HG03565 (cell line): ENCODE measurements around the gene PDGFD.
"Not testable (repeated sequence)": the region's sequence is repeated elsewhere in the genome, so short reads cannot be mapped to it uniquely, and the experiment has no call there.

Source experiments
- ATAC-seq: cut with Tn5 transposase; IDR thresholded peaks from one replicate; pipeline ENCODE4 v1.9.1; 2021; ENCODE audit warnings: mild to moderate bottlenecking, moderate library complexity; ENCODE audit not compliant: unreplicated experiment

The PDGFD gene

DNA sequence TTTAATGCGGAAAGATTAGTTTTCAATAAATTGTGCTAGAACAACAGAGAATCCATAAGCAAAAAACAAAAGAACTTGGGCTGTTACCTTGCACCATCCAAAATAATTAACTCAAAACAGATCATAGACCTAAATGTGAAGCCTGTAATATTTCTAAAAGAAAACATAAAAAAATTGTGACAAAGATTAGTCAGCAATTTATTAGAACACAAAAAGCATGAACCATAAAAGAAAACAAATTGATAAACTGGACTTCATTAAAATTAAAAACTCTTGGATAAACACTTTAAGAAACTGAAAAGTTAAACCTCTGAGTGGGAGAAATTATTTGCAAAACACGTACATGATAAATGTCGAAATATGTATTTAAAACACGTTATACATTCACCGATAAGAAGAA lies 106.0 kb downstream of the PDGFD start:
- ATAC-seq: no peak

DNA sequence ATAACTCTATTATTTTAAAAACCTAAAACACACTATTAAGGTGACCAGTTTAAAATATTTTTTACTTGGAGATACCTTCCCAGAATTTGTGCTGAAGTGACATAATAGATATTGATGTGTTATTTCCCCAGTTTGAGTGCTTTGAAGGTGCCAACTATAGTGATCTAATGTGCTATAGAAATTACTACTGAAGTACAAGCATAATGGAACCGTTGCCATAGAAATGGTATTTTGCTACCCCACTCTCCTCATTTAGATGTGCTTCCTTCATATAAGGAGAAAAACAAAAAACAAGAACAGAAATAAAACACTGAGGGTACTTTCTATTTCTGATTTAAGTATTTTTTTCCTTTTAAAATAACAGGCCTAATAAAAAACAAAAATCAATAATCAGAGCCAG lies 108.4 kb downstream of the PDGFD start:
- no peak for ATAC-seq

DNA sequence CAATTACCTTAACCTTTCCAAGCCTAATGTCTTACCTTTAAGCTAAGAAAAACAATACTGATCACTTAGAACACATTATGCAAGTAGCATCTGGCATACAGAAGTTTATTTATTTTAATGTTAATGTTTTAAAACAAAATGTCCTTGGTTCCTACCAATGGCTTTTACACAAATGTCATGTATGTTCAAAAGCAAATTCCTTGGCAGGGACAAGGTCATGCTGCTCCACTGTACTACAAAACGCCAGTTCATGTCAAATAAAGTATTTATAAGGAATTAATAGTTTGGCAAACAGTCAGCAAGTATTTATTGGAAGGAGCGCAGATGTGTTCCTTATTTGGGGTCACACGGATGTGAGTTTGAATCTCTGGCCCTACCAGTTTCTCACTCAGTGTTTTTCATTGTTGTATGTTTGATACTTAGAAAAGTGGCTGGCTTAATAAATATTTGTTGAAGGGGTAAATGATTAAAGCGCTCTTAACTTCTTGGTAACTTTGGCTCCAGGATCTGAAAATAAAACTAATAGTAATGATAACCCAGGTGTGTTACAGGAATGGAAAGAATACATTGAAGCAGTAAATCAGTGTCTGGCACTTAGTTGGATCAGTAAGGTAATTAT lies 108.9 kb downstream of the PDGFD start:
- ATAC-seq: no peak

DNA sequence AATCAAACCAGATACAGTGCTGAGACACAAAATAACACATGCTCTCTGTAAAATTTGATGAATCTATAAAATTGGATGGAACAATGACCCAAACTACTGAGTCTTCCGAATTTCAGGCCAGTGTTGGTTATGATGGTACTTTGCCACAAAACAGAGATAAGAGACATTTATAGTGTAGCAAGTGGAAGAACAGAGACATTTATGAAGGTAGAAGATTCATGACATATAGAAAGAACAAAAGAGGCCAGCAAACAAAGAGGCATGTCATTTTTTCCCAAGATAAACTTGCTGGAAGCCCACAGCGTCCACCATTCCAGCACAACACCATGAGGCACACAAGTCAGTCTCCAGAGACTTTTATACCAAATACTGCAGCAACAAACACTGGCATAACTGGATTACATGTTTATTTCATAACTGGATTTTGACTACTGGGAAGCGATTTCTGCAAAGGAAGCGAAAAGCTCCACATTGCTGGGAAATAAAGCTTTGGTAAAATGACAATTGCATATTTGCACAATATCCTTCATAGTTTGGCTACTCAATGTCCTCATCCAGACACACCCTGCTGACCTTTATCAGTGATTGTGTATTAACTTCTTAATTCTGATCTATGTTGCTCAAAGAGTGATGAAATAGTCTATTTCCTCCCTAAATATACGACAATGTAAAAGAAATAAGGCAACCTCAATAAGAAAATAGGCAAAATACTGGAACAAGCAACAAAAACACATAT lies 110.0 kb downstream of the PDGFD start:
- ATAC-seq: no peak

DNA sequence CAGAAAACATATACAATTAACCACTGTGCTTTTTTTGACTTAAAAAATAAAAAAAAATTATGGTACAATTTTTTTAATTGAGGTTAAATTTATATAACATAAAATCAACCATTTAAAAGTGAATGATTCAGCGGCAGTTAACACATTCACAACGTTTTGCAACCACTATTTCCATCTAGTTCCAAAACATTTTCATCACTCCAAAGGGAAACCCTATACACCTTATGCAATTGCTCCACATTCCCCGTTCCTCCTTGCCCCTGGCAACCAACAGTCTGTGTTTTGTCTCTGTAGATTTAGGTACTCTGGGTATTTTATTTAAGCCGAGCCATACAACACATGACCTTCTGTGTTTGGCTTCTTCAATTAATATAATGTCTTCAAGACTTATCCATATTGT lies 112.2 kb downstream of the PDGFD start:
- no peak for ATAC-seq

DNA sequence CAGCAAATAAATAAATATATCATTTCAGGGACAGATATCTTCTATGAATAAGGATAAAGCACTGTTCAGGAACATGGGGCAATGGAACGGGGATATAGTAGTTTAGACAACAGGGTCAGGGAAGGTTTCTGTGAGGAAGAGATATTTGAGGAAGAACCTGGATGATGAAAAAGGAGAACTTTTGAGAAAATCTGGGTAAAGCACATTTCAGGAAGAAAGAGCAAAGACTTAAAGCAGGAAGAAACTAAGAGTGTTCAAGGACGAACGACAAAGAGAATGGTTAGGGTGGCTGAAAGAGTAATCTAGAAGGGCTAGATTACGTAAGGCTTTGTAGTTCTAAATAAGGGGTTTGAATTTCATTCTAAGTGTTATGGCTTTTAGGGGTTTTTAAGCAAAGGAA lies 114.8 kb downstream of the PDGFD start:
- no peak for ATAC-seq

DNA sequence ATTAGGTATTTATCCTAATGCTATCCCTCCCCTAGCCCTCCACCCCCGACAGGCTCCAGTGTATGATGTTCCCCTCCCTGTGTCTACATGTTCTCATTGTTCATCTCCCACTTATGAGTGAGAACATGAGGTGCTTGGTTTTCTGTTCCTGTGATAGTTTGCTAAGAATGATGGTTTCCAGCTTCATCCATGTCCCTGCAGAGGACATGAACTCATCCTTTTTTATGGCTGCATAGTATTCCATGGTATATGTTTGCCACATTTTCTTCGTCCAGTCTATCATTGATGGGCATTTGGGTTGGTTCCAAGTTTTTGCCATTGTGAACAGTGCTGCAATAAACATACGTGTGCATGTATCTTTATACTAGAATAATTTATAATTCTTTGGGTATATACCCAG lies 117.1 kb downstream of the PDGFD start:
- ATAC-seq: not testable (repeated sequence)

DNA sequence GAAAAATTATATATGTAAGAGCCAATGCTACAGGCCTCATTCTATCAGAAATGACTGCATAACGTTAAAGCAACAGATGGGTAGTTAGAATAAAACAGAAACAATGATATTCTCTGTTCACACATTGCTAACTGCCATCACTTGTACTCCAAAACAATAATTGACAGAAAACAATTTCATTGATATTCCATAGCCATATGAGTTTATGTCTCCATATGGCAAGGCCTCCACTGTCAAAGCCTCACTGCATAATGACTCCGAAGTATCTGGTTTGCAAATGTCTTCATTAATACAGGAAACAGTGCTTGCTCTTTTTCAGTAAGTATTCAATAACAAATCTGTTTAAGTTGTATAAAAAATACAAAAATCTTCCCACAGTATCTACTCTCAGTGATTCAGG lies 117.6 kb downstream of the PDGFD start:
- ATAC-seq: no peak

DNA sequence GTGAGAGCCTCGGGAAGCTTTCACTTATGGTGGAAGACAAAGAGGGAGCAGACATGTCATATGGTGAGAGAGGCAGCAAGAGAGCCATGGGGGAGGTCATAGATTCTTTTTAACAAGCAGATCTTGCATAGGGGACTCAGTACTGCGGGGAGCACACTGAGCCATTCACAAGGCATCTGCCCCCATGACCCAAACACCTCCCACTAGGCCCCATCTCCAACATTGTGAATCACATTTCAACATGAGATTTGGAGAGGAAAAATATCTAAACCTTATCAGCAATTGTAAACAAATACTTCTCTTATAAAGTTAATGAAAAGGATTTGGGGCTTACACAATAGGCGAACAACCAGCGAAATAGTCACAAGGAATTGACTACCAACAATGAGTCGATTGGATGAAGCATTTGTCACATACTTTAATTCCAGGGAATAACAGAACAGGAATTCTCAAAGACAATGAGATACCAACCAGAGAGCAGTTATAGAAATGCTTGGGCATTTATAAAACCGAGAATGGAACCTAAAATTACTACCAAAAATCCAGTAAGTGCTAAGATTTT lies 120.2 kb downstream of the PDGFD start:
- no peak for ATAC-seq

DNA sequence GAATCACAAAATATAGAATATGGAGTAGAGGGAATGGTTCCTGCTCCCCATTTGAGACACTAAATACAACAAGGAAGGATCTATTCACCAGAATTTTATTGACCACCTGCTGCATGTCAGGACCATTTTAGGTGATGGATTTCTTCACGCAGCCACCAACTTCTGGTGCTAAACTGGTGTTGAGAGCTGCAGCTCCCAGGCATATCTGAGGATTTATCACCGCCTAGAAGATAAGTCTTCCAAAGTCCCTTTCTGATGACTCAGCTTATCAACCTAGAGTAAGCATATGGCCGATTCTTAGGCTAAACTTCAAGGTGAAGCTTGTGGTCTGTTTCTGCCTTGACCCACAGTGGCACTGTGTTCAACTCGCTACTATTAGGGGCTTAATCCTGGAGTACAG lies 120.8 kb downstream of the PDGFD start:
- no peak for ATAC-seq

DNA sequence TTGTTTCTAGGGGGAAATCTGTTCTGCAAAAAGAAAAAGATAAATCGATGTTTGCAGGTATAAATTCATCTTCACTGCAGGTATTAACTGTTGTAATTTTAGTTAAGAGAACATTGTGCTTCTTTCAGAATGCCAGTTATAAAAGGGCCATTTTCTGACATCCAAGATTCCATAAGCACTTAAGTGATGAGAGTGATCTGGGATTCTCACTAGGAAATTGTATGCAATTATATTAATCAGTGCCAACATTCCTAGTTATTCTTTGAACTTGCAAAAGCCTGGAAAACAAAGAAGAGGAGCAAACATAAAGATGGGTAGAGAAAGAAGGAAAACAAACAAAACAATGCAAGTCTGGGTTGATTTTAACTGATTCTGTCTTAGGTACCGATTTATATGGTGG lies 122.2 kb downstream of the PDGFD start:
- ATAC-seq: no peak

DNA sequence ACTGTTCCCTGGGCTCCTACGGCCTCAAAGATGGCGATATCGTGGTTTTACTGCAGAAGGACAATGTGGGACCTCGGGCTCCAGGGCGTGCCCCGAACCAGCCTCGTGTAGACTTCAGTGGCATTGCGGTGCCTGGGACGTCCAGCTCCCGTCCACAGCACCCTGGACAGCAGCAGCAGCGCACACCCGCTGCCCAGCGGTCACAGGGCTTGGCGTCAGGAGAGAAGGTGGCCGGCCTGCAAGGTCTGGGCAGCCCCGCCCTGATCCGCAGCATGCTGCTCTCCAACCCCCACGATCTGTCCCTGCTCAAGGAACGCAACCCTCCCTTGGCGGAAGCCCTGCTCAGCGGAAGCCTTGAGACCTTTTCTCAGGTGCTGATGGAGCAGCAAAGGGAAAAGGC lies 127.0 kb downstream of the PDGFD start:
- ATAC-seq: no peak

DNA sequence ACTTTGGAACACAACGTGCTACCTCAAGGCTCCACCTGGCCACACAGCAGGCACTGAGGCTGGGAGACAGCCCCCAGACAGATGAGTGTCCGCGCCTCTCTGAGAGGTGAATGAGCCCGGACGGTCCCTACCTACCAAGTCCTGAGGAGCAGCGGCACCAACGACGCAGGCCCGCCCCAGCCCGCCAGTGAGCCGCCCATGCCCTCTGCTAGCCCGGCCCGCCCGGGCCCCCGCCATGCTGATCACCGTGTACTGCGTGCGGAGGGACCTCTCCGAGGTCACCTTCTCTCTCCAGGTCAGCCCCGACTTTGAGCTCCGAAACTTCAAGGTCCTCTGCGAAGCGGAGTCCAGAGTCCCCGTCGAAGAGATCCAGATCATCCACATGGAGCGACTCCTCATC lies 127.4 kb downstream of the PDGFD start, which contains the start of gene DDI1:
DDI1 (plus strand) TSS at position 53 of the 400 bp plus-strand sequence; CDS start at position 236, 183 bp downstream.
- ATAC-seq: no peak

DNA sequence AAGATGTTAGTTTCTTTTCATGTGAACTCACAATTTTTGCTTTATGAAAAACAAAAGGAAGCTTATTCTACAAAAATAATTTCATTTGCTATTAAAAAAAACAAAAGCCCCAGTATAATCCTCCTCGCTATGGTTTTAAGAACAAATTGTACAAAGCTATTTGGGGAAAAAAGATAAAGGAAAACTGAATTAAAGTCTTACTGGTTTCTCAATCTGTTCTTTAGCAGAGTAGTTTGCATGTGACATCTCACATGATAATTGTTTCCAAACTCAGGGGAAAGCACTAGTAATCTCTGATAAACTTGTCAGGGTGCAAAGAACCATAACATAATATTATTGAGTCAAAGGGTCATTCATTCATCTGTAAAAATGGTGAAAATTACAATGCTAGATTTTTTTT lies 130.4 kb downstream of the PDGFD start:
- no peak for ATAC-seq

DNA sequence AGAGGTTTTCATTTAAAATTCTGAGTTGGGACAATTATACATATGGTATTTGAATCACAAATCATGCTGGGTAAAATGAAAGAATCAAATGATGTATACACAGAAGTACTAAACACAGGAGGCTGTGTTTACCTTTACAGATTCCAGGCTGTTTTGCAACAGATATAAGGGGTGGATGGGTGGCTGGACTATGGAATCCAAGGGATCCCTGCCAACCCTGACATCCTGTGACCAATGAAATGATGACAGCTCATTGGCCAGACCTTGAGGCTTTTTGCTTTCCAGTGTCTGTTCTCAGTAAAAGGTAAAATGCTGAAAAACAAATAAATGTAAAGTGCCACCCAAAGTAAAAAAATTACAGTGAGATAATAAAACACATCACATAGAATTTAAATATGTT lies 130.8 kb downstream of the PDGFD start:
- ATAC-seq: no peak

DNA sequence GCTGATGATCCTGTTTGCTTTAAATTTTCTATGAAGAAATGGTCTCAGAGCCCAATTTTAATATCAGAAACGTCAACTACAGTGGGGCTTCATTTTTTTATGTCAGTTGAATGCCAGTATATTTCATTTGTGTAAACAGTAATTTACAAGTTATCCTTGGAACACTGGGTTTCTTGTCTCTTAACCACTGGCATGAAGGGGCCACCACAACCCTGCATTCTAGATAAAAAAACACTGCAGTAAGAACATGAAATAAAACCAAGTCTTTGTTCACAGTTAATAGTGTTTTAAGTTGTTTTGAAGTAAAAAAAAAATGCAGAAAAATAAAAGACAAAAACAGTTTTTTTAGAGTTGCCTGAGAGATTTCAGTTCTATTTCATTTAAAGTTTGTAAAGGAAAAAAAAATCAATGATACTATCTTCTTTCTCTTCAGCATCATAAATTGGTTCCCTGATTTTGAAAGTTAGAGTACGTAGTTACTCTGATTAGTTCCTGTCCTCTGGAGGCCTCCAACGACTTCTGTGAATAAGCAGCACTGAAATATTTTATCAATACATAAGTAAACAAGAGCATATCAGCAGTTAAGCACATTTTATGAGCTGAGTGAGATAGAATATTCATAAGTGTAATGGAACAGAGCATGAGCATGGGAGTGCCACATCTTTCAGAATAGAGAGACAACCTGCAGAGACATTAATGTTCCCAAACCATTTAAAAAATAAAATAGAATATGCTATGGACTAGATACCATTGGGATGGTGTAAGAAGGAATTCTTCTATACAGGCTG lies 135.3 kb downstream of the PDGFD start:
- no peak for ATAC-seq

DNA sequence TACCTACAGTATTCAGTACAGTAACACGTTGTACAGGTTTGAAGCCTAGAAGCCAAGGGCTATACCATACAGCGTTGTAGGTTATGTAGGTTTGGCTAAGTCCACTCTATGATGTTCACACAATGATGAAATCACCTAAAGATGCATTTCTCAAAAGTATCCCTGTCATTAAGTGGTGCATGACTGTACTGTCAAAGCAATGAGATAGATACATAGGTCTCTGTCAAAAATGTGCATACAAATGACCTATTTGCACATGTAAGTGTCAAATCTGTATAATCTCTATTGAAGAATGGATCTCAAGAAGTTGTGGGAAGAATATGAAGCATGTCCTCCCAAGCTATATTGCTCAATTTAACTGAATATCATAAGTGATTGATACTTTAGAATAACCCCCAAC lies 139.4 kb downstream of the PDGFD start:
- ATAC-seq: no peak

DNA sequence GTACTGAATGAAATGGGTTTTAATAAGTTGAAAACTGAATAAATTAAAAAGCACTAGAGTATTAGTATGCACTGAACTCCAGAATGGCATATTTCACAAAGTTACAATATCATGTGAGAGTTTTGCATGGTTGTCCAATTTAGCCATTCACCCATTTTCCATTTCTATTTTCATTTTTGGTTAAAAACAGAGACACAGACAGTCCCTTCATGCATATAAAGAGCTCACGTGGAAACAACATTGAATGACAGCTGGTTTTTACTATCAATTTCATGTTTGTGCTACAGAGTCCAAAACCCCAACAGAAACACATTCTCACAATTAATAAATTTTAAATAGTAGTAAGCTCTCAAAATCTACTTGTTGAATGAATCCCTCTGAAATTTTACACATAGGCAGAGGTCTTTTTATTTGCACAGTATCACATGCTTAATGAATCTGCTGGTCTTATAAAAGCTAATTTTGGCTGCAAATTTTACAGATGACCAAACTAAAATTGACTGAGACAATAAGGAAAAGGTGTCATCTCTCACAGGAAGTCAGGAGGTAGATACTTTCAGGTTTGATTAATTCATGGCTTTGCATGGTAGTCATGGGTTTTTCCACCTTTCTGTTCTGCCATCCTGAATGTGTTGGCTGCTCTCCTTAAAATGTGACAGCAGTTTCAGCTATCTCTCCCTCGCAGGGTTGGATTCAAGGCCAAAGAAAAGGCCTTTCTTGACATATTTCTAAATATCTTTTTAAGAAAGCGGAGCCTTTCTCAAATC lies 148.1 kb downstream of the PDGFD start:
- peak; percentile 85 for ATAC-seq

DNA sequence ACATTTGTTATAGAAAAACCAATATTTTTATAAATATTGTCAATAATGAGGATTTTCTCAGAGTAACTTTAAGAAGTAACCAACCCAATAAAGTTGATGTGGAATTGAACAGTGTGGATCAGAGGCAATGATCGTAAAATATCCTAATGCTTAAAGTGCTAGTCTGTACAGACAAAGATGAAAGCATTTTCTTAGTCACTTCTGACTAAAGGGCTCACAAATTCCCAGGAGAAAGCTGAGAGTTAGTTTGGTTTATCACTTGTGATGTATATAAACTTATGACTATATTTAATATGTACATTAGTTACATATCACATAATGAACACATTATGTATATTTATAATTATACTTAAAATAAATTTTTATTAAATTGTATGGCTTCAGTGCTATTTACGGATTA lies 152.9 kb downstream of the PDGFD start:
- no peak for ATAC-seq

DNA sequence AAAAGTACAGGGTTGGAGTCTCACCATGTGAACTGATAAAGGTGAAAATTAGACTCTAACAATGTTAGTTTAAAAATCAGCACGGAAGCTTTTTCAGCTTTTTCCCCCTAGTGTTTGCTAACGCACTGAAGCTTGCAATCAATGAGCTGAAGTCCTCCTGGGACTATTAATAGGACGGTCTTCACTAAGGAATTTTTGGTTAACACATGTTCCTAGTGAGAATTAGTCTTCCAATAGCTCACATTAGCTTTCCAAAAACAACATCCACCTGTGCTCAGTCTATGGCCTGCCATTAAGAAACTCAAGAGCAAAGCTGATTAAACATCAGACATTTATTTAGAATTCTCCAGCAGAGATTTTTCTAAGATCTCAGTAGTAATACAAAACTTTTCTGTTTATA lies 154.2 kb downstream of the PDGFD start:
- ATAC-seq: no peak
